Activated naive CD8-positive, alpha-beta T cell treated with anti-CD3 and anti-CD28 coated beads for 36 hours (primary cell): ENCODE results near the gene PTMS. TPM values are rescaled to one million over a fixed set of nuclear protein-coding genes. Genes with fewer than 3 reads are reported as not detected.

Experiments
- DNase-seq: peaks from one replicate; pipeline ENCODE4 v3.0.0; 2021
- H3K27ac Mint-ChIP-seq: one replicate; pipeline ENCODE4 v1.8.0; 2022; ENCODE audit warnings: mild to moderate bottlenecking, moderate library complexity, mixed read lengths
- H3K27me3 Mint-ChIP-seq: one replicate; pipeline ENCODE4 v1.8.0; 2022; ENCODE audit warnings: mild to moderate bottlenecking, mixed read lengths
- H3K36me3 Mint-ChIP-seq: one replicate; pipeline ENCODE4 v1.8.0; 2021; ENCODE audit warnings: mild to moderate bottlenecking, mixed read lengths
- H3K4me1 Mint-ChIP-seq: one replicate; pipeline ENCODE4 v1.8.0; 2021; ENCODE audit warnings: mixed read lengths
- H3K4me3 Mint-ChIP-seq: one replicate; pipeline ENCODE4 v1.8.0; 2022; ENCODE audit warnings: mild to moderate bottlenecking, moderate library complexity, mixed read lengths
- H3K9me3 Mint-ChIP-seq: one replicate; pipeline ENCODE4 v1.8.0; 2022; ENCODE audit warnings: mixed read lengths
- total RNA-seq, 2 experiments: library from RNA; stranded (reverse); gene quantifications; one replicate each; pipeline ENCODE4 v1.2.3, GENCODE V29; 2021

PTMS gene
- total RNA-seq, 2 experiments from 2014 or later, result 23.3 to 25.1 TPM

DNA sequence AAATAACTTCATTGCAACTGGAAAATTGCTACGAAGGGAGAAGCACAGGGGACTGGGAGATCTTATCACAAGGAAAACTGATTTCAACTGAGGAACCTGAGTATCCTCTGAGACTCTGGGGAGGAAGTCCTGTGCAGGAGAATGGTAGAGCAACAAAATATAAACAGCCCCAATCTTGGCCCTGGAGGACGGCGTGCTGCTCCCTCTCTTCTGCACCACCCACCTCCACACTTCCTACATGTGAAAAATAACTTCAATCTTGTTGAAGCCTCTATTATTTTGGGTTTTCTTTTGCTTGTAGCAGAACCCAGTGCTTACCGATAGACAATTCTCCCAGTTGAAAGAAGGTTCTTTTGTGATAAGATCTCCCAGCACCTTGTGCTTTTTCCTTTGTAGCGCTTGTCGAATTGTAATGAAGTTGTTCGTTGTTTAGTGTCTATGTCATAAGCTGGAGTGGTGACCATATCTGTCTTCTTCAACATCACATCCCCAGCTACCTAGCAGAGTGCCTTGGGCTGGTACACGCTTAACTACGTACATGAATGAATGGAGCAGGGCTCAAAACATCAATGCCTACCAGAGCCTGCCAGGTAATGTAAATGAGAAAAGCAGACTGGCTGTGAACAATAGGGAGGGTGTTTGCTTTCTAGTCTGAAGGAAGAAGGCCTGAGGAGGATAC is 20.4 kb downstream of the PTMS start:
- Mint-ChIP-seq H3K27me3 (no peaks in the 10 kb centered on the region), H3K4me1 (peaks cover 51% of the 10 kb centered on the region), H3K36me3 (no peaks in the 10 kb centered on the region), H3K4me3 (peak overlapping the region; percentile 5), H3K9me3 (no peaks in the 10 kb centered on the region), H3K27ac (no peak overlapping the region)
- no peak for DNase-seq

DNA sequence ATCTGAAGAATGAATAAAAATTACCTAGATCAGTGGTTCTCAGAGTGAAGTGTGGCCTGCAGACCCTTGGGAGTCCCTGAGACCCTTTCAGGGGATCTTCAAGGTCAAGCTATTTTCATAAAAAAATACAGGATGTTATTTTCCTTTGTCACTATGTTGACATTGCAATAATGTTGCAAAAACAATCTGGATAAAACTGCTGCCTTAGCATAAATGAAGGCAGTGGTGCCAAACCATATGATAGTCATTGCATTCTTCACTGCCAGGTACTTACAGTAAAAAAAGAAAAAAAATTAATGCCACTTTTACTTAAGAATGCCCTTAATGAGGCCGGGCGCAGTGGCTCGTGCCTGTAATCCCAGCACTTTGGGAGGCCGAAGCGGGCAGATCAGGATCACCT is 21.1 kb downstream of the PTMS start:
- Mint-ChIP-seq H3K9me3 (no peaks in the 10 kb centered on the region), H3K36me3 (no peaks in the 10 kb centered on the region), H3K4me1 (peaks cover 54% of the 10 kb centered on the region), H3K27ac (no peak overlapping the region), H3K27me3 (no peaks in the 10 kb centered on the region), H3K4me3 (no peak overlapping the region)
- DNase-seq, result no peak

DNA sequence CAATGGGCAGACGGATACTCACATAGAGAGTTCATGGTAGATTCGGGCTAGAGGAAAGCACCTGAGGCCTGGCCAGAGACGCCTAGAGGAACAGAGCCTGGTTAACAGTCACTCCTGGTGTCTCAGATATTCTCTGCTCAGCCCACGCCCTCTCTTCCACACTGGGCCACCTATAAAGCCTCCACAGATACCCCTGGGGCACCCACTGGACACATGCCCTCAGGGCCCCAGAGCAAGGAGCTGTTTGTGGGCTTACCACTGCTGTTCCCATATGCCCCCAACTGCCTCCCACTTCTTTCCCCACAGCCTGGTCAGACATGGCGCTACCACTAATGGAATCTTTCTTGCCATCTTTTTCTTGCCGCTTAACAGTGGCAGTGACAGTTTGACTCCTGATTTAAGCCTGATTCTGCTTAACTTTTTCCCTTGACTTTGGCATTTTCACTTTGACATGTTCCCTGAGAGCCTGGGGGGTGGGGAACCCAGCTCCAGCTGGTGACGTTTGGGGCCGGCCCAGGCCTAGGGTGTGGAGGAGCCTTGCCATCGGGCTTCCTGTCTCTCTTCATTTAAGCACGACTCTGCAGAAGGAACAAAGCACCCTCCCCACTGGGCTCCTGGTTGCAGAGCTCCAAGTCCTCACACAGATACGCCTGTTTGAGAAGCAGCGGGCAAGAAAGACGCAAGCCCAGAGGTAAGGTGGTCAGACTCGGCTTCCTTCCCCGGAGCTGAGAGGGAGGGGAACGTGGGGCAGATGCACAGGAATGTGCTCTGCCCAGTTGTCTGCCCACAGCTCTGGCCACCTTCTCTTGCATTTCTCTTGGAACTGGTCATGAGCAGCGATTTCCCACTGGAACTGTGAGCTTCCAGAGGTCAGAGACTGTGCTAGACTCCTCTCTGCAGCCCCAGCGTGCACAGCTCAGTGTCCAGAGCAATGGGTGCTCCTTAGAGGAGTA is 23.1 kb downstream of the PTMS start, which contains the start of gene CD4:
CD4 (plus strand) TSS at position 557 of the 953 bp plus-strand sequence. CDS start 10,611 bp downstream, outside the sequence.
- no peaks in the 10 kb centered on the region for H3K36me3 Mint-ChIP-seq

DNA sequence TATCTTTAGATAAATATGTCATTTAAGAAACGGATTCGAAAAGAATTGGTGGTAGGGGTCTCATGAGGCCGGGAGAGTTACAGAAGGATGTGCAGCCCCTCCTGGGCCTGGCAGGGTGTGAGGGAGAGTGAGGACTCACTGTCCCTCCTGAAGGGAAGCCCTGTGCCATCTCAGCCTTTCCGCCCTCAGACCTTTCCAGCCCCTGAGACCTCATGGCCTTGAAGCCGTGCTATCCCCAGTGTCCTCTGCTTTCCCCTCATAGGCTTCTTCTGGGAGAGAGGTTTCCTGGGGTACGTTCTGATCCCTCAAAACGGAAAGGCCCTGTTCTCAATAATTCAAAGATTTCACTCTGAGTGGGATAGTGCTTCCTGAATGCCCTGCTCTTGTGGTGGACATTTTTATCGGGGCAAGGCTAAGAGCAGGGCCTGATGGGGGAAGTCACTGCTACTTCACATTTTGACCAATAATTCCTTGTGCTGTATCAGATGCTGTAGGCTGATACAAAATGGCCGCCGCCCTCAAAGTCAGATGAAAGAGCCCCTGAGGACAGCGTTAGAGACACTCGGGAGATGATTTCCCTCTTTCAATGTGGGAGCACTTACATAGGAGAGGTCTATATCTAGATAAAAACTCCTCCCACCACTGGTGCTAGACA is 24.5 kb downstream of the PTMS start:
- no peak overlapping the region for H3K27ac Mint-ChIP-seq
- H3K27me3 Mint-ChIP-seq, result peaks cover 4% of the 10 kb centered on the region
- H3K36me3 Mint-ChIP-seq, result no peaks in the 10 kb centered on the region
- H3K9me3 Mint-ChIP-seq, result no peaks in the 10 kb centered on the region
- H3K4me1 Mint-ChIP-seq, result peaks cover 47% of the 10 kb centered on the region
- DNase-seq, result no peak
- no peak overlapping the region for H3K4me3 Mint-ChIP-seq

More for the DNA sequence above, 23.1 kb downstream of the PTMS start, which contains the start of gene CD4:
- Mint-ChIP-seq H3K9me3 (no peaks in the 10 kb centered on the region), H3K4me3 (peak within 1 kb of the TSS; percentile 4), H3K27me3 (peaks cover 4% of the 10 kb centered on the region), H3K4me1 (peaks cover 53% of the 10 kb centered on the region), H3K27ac (no peak within 1 kb of the TSS)
- peak; percentile 54 for DNase-seq

DNA sequence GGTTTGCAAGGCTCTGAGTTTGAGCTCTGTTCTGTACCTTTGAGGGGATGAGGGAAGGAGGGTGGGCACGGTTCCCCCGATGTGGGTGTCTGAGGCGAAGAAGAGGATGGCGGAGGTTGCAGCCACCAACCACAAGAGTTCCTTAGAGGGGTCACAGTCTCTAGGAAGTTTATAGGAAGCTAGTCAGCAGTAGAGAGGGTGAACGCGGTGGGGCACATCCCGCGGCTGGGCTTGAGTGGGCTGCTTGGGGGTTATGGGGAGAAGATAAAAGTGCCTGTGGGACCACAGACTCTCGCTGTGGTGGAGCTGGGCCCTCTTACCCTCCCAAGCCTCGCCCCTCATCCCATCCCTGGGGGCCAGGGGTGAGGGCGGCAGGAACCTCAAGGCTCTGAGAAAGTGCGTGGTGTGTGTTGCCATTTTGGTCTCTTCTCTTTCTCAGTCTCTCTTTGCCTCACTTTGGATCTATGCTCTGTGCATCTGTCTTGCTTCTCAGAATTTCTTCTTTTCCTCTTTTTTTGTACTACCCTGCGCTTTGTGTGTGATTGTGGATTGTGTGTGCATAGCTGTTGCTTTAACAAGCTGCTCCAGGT is 25.9 kb downstream of the PTMS start:
- Mint-ChIP-seq H3K36me3 (no peaks in the 10 kb centered on the region), H3K9me3 (no peaks in the 10 kb centered on the region), H3K27me3 (peaks cover 14% of the 10 kb centered on the region), H3K4me1 (peaks cover 38% of the 10 kb centered on the region), H3K4me3 (no peak overlapping the region), H3K27ac (peak overlapping the region; percentile 4)
- no peak for DNase-seq

DNA sequence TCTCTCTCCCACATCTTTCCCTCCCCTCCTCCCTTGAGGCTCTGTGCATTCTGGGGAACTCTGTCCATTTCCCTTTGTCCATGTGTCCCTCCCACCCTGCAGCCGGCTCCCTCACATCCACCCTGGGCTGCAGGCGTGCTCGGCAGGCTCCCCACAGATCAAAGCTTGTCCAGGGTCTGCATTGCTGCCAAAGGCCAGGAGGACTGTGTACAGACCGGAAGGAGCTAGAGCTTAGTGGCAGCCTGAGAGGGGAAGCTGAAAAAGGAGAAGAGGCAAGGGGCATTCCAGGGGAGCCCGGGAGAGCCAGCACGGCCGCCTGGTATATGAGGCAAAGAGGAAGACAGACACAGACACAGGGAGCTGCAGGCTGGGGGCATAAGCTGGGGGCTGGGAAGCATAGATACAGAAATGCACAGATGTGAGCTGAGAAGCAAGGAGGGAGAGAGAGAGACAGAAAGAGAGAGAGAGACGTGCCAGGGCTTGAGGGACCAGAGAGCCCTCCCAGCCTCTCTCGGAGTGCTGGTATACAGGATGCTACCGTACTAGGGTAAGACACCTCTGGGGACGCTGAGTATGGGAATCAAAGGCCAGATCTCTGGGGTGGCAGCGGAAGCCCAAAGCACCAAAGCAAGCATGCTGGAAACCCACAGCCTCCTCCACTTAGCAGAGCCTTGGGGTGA is 26.5 kb downstream of the PTMS start:
- H3K4me3 Mint-ChIP-seq, result peak overlapping the region; percentile 37
- peaks cover 14% of the 10 kb centered on the region for H3K27me3 Mint-ChIP-seq
- no peak for DNase-seq
- H3K36me3 Mint-ChIP-seq, result no peaks in the 10 kb centered on the region
- H3K9me3 Mint-ChIP-seq, result no peaks in the 10 kb centered on the region
- H3K27ac Mint-ChIP-seq, result peak overlapping the region; percentile 4
- peaks cover 37% of the 10 kb centered on the region for H3K4me1 Mint-ChIP-seq

DNA sequence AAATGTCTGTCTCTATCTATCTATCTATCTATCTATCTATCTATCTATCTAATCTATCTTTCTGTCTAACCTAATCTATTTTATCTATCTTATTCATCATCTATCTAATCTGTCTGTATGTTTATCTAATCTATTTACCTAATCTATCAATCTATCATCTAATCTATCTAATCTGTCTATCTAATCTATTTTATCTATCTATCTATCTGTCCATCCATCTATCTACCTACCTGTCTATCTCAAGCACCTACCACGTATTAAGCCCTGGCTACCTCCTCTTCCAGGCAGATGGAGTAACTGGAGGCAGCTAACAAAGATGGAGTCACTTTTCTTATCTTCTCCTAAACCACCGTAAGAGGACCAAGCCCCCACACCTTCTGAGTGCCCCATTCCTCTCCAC is 28.9 kb downstream of the PTMS start:
- H3K27ac Mint-ChIP-seq, result no peak overlapping the region
- H3K4me1 Mint-ChIP-seq, result peaks cover 26% of the 10 kb centered on the region
- no peak for DNase-seq
- H3K9me3 Mint-ChIP-seq, result no peaks in the 10 kb centered on the region
- peaks cover 22% of the 10 kb centered on the region for H3K27me3 Mint-ChIP-seq
- no peak overlapping the region for H3K4me3 Mint-ChIP-seq
- no peaks in the 10 kb centered on the region for H3K36me3 Mint-ChIP-seq

DNA sequence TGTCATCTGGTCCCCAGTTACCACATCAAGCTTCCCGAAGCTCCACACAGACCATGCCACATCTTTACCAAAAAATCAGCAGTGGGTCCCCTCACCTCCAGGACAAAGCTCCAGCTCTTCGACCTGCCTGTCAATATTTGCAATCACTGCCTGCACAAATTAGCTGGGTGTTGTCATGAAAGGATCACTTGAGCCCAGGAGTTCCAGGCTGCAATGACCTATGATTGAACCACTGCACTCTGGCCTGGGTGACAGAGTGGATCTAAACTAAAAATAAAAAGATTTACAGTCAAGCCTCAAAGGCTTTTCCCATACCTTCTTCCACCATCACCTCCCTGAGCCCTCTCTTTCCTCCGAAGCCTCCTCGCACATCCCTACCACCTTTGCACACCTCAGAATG is 30.4 kb downstream of the PTMS start:
- peaks cover 20% of the 10 kb centered on the region for H3K4me1 Mint-ChIP-seq
- H3K27me3 Mint-ChIP-seq, result peaks cover 22% of the 10 kb centered on the region
- no peak overlapping the region for H3K4me3 Mint-ChIP-seq
- no peaks in the 10 kb centered on the region for H3K36me3 Mint-ChIP-seq
- H3K9me3 Mint-ChIP-seq, result no peaks in the 10 kb centered on the region
- no peak for DNase-seq
- no peak overlapping the region for H3K27ac Mint-ChIP-seq

DNA sequence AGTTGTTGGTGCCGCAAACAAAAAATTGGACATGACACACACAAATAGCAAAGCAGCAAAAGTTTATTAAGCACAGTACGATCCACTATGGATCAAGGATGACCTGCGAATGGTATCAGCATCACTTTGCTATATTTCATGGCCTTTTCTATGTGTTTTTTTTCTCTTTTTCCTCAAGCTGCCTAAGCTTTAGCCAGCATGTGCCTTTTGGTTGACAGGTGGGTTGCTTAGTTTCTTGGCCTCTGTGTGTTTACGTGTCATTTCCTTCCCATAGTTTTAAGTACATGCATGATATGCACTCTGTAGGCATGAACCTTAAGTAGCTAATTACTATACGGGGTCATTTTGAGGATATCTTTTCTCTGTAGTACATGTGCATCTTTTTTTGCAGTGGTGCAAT is 33.0 kb downstream of the PTMS start:
- Mint-ChIP-seq H3K4me1 (no peaks in the 10 kb centered on the region), H3K27ac (no peak overlapping the region), H3K9me3 (no peaks in the 10 kb centered on the region), H3K27me3 (peaks cover 22% of the 10 kb centered on the region), H3K4me3 (no peak overlapping the region), H3K36me3 (no peaks in the 10 kb centered on the region)
- DNase-seq, result no peak

DNA sequence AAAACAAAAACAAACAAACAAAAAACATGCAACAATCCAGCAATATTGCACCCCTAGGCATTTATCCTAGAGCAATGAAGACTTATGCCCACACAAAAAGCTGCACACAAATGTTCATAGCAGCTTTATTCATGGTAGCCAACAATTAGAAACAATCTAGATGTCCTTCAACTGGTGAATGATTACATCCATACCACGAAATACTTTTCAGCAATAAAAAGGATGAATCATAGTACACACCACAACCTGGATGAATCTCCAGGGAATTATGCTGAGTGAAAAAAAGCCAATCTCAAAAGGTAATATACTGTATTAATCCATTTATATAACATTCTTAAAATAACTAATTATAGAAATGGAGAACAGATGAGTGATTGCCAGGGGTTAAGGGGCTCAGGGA is 41.0 kb downstream of the PTMS start:
- DNase-seq, result no peak
- H3K36me3 Mint-ChIP-seq, result no peaks in the 10 kb centered on the region
- H3K27ac Mint-ChIP-seq, result no peak overlapping the region
- H3K27me3 Mint-ChIP-seq, result no peaks in the 10 kb centered on the region
- H3K9me3 Mint-ChIP-seq, result no peaks in the 10 kb centered on the region
- H3K4me1 Mint-ChIP-seq, result no peaks in the 10 kb centered on the region
- no peak overlapping the region for H3K4me3 Mint-ChIP-seq

DNA sequence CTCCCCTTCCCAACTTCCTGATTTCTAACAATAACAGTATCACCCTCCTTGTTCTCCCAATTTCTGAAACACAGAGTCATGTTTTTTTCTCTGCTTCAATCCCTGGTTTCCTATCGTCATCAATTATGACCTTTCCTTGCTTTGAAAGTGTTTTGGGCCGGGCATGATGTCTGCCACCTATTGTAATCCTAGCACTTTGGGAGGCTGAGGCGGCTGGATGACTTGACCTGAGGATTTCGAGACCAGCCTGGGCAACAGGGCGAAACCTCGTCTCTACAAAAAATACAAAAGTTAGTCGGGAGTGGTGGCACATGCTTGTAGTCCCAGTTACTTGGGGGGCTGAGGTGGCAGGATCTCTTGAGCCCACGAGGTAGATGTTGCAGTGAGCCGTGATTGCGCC is 42.9 kb downstream of the PTMS start:
- Mint-ChIP-seq H3K27me3 (no peaks in the 10 kb centered on the region), H3K9me3 (no peaks in the 10 kb centered on the region), H3K4me1 (no peaks in the 10 kb centered on the region), H3K4me3 (no peak overlapping the region), H3K27ac (no peak overlapping the region), H3K36me3 (no peaks in the 10 kb centered on the region)
- DNase-seq, result no peak

DNA sequence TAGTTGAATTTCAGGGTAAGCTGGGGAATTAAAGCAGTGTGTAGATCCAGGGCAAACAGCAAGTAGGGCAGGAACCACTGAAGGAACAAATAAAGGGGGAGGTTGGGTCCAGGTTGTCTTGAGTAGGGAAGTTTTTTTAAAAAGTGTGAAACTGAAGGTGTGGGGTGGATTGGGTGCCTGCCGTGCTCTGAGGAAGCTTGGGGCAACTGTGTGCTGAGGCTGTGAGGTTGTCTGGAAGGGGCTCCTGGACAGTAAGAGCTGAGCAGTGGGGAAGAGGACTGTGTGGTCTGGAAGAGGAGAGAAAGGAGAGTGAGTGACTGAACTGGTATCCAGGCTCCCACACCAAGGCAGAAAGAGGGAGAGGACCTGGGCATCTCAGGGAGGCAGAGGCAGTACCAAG is 44.6 kb downstream of the PTMS start:
- DNase-seq, result no peak

DNA sequence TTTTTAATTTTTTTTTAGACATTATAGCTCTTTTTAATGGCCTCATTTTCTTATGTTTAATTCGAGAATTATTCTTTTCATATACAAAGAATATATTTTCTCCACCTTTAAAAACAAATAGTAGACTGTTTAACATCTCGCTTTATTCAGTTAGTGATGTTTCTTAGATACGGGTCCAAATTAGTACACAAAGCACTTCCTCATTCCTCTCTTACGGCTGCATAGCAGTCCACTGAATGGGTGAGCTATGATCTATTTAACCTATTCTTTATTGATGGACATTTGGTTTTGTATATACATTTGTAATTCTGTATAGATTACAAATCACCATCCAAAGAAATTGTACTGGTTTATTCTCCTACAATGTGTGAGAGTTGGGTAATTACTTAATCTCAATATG is 47.2 kb downstream of the PTMS start:
- Mint-ChIP-seq H3K36me3 (no peaks in the 10 kb centered on the region), H3K4me3 (no peak overlapping the region), H3K9me3 (no peaks in the 10 kb centered on the region), H3K27ac (no peak overlapping the region), H3K4me1 (no peaks in the 10 kb centered on the region), H3K27me3 (no peaks in the 10 kb centered on the region)
- DNase-seq, result no peak

More for the DNA sequence above, 44.6 kb downstream of the PTMS start:
- no peaks in the 10 kb centered on the region for H3K4me1 Mint-ChIP-seq
- no peak overlapping the region for H3K4me3 Mint-ChIP-seq
- no peaks in the 10 kb centered on the region for H3K36me3 Mint-ChIP-seq
- no peaks in the 10 kb centered on the region for H3K27me3 Mint-ChIP-seq
- H3K27ac Mint-ChIP-seq, result no peak overlapping the region
- H3K9me3 Mint-ChIP-seq, result no peaks in the 10 kb centered on the region

DNA sequence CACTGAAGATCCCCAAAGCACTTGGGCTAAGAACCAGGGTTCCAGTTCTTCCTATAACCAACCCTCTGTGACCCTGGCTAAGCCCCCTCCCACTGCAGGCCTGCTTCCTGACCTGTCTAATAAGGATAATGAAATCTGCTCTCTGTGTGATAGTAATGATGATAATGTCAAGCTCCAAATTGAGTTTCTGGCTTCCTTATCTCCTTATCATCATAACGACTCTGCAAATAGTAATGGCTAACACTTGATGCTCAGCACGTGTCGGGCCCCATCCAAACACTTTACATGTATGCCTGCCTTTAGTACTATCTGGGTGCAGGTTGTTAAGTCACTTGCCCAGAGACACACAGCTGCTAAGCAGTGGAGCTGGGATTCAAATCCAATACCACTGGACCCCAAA is 50.4 kb downstream of the PTMS start:
- Mint-ChIP-seq H3K4me1 (peaks cover 5% of the 10 kb centered on the region), H3K36me3 (no peaks in the 10 kb centered on the region), H3K9me3 (no peaks in the 10 kb centered on the region), H3K27ac (no peak overlapping the region), H3K27me3 (peaks cover 13% of the 10 kb centered on the region), H3K4me3 (no peak overlapping the region)
- no peak for DNase-seq
